22Rv1 (cell line): ENCODE data around the gene NKG7.

Experiments
- H3K27ac ChIP-seq: fragments of 450-650 bp; 2 replicates; pipeline ENCODE4 v1.5.1; 2017
- ZFX ChIP-seq: fragments of 450-650 bp; IDR thresholded peaks from 2 replicates; pipeline ENCODE4 v1.6.1; 2017; ENCODE audit warnings: antibody characterized with exemption, borderline replicate concordance
- TF ChIP-seq, protein P1 (sequence below): fragments of 450-650 bp; IDR thresholded peaks from 2 replicates; pipeline ENCODE4 v1.5.1; 2017; ENCODE audit warnings: mild to moderate bottlenecking

NKG7 gene

DNA sequence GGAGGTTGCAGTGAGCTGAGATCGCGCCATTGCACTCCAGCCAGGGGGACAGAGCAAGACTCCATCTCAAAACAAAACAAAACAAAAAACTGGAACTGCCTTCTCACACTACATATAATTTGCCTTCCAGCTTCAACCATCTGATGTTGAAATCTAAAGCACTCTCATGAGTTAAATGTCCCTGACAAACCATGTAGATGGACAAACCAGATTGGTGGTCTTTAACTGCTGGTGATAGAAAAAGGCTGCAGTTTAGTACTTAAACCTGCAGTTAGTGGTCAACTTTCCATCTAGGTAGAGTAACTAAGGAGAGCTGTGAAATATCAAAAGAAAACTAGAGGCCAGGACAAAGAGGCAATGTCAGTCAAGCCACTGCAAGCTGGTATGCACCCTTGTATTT, 23.7 kb upstream of the NKG7 start:
- TF ChIP-seq ZFX, result no peak
- TF ChIP-seq, protein P1, sequence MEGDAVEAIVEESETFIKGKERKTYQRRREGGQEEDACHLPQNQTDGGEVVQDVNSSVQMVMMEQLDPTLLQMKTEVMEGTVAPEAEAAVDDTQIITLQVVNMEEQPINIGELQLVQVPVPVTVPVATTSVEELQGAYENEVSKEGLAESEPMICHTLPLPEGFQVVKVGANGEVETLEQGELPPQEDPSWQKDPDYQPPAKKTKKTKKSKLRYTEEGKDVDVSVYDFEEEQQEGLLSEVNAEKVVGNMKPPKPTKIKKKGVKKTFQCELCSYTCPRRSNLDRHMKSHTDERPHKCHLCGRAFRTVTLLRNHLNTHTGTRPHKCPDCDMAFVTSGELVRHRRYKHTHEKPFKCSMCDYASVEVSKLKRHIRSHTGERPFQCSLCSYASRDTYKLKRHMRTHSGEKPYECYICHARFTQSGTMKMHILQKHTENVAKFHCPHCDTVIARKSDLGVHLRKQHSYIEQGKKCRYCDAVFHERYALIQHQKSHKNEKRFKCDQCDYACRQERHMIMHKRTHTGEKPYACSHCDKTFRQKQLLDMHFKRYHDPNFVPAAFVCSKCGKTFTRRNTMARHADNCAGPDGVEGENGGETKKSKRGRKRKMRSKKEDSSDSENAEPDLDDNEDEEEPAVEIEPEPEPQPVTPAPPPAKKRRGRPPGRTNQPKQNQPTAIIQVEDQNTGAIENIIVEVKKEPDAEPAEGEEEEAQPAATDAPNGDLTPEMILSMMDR, result no peak
- no peak overlapping the region; the same call in 1 of the 2 replicates for H3K27ac ChIP-seq

DNA sequence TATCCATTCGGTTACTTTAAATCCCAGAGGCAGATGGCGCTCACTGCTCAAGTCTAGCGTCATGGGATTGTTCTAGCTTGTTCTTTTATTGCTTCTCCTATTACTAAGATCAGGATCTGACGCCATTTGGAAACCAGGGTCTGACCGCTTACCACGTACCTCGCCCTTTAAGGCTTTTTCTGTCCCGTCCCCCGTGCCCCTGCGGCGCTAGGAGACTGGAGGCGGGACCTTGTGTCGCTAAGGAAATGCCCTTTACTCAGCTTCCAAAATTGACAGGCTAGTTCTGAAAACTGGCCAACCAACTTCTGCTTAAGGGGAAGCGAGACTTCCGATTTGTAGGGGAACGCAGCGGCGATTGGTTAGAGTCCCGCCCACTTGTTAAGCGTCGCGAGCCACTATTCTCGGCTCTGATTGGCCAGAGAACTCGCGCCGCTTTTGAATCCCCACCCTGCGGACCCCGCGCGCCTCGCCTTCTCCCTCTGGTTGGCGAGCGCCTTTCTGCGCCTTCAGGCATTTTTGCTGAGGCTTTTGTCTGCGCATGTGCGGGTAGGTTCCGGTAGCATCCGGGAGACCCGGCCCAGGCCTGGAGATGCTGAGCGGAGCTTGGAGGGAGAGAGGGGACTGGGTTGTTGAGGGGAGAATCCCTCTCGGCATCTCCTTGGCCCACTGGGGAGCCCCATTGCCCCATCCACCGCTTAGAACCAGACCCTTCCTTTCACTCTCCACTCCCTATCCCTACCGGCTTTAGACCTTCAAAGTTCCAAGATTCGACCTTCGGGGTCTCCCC, 21.8 kb upstream of the NKG7 start:
- TF ChIP-seq, protein P1, result no peak
- no peak for TF ChIP-seq ZFX
- peak overlapping the region; percentile 83 for H3K27ac ChIP-seq

DNA sequence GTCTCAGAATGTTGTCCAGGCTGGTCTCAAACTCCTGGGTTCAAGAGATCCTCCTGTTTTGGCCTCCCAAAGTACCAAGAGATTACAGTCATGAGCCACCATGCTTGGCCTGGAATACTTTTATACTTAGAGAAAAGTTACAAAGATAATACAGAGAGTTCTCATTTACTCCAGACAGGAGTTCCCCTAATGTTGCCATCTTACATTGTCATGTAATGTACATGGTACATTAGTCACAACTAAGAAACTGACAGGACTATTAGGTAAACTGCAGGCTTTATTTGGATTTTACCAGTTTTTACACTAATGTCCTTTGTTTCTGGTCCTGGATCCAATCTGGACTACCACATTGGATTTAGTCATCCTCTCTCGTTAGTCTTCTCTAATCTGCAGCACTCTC, 20.2 kb upstream of the NKG7 start:
- H3K27ac ChIP-seq, result no peak overlapping the region
- no peak for TF ChIP-seq ZFX
- TF ChIP-seq, protein P1, result no peak

DNA sequence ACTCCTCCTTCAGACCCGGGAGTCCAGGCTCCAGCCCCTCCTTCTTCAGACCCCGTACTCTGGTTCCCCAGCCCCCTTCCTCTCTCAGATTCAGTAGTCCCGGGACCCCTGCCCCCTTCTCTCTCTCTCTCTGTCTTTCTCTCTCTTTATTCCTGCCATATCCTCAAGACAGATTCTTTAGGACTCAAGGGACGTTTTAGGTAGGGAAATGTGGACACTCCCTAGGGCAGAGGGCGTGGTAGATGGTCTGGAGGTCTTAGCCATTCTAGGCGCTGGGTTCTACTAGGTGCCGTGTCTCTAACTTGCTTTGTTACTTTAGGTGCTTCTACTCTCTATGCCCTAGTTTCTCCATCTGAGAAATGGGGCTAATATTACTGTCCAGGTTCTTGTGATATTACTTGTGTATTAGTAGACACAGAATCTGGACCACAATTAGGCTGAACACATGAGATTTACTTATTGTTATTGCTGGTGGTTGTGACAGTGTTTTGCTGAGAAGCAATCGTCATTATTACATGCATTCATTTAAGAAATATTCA, 18.7 kb upstream of the NKG7 start:
- no peak overlapping the region for H3K27ac ChIP-seq
- TF ChIP-seq, protein P1, result no peak
- TF ChIP-seq ZFX, result no peak

DNA sequence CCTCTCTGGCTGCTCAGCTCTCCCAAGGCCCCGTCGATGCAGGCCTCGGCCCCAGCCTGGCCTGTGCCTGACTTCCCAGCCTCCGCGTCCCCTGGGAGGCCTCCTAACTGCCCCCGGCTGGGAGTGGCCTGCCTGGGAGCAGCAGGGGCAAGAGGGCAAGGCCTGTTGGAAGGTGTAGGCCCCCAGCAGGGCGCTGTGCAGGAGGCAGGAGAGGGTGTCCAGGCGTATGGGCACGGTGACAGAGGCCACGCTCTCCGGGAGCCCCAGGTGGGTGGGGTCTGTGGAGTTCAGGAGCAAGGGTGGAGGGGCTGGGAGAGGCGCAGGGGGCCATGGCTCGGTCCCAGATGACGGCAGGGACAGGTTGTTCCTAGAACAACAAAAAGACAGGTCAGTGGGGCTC, 16.7 kb upstream of the NKG7 start:
- no peak overlapping the region for H3K27ac ChIP-seq

DNA sequence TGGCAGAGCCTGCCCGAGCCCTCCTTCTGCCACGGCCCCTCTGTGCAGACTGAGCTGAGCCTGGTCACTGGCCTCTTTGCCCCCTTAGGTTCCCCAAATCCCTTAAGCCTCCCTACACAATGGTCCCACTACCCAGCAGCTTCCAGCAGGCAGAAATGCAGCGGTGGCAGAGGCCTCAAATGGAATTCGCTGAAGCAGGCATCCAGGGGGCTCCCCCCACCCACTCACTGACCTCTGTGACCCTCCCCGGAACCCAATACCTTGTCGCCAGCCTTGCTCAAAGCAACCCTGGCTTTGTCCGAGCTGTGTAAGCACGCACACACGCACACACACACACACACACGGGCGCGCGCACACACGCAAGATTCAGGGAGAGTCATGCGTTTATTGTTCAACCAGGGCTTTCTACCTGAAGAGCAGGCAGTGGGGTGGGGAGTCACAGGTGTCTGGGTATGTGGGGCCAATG, 15.5 kb upstream of the NKG7 start, which contains the start of gene LIM2:
Gene LIM2, minus strand, starts transcription at position 51 of the 466 bp plus-strand sequence. CDS start 531 bp downstream, outside the sequence.
- H3K27ac ChIP-seq, result no peak within 1 kb of the TSS
- no peak for TF ChIP-seq ZFX
- TF ChIP-seq, protein P1, result no peak

More for the DNA sequence above, 16.7 kb upstream of the NKG7 start:
- TF ChIP-seq ZFX, result no peak
- TF ChIP-seq, protein P1, result no peak
